Uterus (tissue), 2 donors: Measurements from ENCODE around the gene LHFPL6.

ENCODE experiments used
- CTCF ChIP-seq, 4 experiments: fragments of 200-600 bp in 2 of 4; fragments of 450-650 bp in 2 of 4; sonication (generic) in 2 of 4; IDR thresholded peaks; one replicate each; pipeline ENCODE4 v1.5.1; 2016 to 2019; ENCODE audit warnings: antibody characterized with exemption in 4 of 4, mild to moderate bottlenecking in 2 of 4, moderate library complexity in 1 of 4
- POLR2A ChIP-seq, 2 donors: fragments of 450-650 bp; IDR thresholded peaks; one replicate each; pipeline ENCODE4 v1.6.1; 2016; ENCODE audit warnings: antibody characterized with exemption in 2 of 2, mild to moderate bottlenecking in 1 of 2, moderate library complexity in 1 of 2

- no peak for TF ChIP-seq CTCF (IDR thresholded peaks at IDR 0.05)
- no peak for TF ChIP-seq POLR2A (IDR thresholded peaks at IDR 0.05)
Observed at GRCh38 chr13:39468306-39468705, 134.7 kb downstream of the LHFPL6 start.
